Stimulated activated CD8-positive, alpha-beta memory T cell treated with anti-CD3 and anti-CD28 coated beads, Interleukin-7, amount 100 ng/mL, for 48 hours (primary cell): ENCODE data around the gene CPNE6.

Source experiments
- DNase-seq, 2 donors: peaks; one replicate each; pipeline ENCODE4 v3.0.0-alpha.2; 2020; ENCODE audit warnings: low read depth in 1 of 2; ENCODE audit errors: extremely low read depth in 1 of 2

Gene CPNE6

GRCh38 chr14:24068711-24069410, 2.5 kb upstream of the CPNE6 start:
- DNase-seq: no peak

DNA sequence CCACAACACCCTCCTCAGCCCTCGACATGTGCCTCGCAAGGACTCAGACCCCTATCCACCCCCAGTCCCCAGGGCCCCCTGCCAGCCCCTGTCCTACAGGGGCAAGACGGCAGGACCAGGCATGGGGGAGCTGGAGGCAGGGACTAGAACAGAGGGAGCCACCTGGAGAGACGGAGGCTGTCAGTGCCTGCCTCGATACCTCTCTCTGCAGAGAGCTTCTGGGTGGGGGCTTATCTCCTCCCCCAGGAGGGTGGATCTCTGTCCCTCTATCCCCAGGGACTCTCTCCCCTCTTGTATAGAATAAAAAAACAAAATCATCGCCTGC, 2.0 kb upstream of the CPNE6 start:
- DNase-seq: no peak

DNA sequence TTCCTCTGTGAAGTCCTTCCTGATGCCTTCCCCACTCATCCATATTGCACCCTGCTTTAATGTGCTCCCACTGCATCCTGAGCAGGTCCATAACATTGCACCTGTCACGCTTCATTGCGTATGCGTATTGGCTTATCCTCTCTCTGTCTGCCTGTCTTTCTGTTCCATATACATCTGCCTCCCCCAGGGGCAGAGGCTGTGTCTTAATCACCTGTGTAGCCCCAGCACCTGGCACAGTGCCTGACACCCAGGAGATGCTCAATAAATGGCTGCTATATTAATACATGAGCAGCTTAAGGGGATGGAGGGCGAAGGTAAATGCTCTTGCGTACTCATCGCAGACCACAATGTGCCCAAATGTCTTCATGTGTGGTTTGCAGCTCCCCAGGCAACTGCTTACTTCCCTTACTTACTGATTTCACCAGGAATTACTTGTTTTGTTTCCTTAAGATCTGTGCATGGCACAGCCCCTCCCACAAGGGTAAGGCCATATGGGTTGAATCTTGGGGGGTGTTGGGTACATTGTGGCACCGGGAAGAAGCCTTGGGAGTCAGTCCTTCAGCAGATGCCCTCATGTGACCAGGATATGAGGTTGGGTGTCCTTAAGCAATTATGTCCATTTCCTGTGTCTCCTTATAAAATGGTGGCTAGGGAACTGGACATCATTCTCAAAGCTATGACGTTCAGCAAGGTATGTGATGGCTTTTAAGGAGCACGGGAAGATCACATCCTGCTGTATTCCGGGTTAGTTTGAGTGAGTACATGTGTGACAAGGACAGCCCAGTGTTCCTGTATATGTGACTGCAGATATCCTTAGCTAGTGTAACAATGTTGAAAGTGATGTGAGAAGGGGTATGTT, 848 bp upstream of the CPNE6 start:
- no peak for DNase-seq

DNA sequence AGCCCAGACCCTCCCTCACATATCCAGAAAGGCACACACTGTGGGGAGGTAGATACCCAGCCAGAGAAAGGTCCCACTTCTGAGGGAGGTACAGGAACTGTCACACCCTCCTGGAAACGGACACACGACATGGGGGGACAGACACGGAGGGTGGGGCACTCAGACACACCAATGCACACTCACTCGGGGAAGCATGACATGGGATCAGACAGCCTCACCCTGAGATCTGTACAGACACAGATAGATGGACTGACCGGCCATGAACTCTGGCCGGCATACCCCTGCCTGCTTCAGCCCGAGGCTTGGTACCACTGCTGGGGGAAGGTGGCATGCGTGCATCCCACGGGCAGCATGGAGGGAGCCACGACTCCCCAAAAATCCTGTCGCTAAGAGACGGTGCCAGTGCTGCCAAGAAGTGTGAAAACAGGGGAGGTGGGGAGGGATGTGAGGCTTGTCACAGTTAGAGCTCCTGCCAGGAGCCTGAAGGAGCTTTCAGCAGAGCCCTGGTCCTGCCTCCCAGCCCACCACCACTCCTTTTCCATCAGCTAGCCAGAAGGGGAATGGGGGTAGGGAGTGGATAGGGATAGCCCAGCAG, 571 bp downstream of the CPNE6 start:
- no peak for DNase-seq

DNA sequence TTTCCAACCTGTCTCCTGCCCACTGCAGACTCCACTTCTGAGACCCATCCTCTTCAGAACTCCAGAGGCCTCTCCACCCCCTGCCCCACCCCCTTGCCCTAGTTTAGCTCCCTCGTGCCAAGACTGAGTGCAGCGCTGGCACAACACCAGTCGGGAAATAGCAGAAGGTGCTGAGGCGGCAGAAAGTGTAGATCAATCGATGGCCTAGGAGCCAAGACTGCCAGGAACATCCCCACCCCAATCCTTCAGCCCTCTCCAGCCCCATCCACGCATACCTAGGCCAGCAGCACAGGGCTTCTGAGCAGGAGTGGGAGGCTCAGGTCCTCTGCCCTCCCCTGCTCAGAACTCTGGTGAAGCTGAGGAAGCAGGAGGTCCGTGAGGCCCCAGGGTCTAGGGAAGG, 1.1 kb downstream of the CPNE6 start:
- no peak for DNase-seq

DNA sequence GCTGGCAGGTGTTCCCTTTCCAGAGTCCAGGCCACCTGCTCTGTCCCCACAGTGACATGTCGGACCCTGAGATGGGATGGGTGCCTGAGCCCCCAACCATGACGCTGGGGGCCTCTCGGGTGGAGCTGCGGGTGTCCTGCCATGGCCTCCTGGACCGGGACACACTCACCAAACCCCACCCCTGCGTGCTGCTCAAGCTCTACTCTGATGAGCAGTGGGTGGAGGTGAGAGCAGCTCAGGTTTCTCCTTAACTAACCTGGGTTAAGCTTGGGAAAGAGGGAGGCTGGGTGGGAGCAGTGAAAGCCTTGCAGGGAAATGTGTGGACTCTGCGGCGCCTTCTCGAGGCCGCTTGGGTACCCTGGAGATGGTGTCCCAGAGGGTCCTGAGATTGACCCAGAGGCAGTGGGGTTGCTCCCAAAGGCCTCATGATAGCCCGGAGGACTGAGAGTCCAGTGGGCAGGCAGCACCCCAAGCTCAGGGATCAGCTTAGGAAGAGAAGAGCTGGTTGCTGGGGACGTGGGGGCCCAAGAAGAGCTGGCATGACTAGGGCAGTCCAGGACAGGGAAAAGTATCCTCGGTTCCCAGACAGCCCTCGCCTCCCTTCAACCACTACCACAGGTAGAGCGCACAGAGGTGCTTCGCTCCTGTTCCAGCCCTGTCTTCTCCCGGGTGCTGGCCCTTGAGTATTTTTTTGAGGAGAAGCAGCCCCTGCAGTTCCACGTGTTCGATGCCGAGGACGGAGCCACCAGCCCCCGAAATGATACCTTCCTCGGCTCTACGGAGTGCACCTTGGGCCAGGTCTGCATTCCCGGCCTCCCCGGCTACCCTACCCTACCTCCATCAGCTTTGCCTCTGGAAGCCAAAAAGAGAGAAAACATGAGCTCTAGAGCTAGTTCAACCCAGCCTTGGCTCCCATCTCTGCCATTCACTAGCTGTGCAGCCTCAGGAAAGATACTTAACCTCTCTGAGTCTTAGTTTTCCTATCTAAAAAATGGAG, 1.8 kb downstream of the CPNE6 start:
- DNase-seq: no peak

- DNase-seq: no peak
Measured at GRCh38 chr14:24074625-24075484, 3.5 kb downstream of the CPNE6 start.

DNA sequence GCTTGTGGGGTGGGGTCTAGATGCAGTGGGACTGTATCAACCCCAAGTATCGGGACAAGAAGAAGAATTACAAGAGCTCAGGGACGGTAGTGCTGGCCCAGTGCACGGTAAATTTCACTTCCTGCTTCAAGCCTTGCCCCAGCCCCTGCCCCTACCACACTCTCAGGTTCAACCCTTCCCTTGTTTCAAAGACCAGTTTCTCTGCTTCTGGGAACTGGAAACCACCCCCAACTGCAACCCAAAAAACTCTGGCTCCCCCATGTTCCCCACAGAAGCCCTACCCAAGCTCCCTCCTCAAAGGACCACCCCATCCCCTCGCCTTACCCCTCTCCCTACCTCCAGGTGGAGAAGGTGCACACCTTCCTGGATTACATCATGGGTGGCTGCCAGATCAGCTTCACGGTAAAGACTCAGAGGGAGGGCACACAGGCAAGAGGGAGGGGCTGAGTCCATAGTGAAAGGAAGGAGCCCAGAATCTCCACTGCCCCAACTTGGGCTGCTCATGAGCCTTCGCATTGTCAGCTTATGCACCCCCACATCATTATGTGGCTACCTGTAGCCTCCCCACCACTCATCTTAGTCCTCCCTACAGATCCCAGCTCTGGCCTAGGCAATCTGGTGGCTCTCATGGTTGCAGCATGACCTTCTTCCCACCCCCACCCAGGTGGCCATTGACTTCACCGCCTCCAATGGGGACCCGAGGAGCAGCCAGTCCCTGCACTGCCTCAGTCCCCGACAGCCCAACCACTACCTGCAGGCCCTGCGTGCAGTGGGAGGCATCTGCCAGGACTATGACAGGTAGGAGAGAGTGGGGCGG, 4.3 kb downstream of the CPNE6 start:
- no peak for DNase-seq

DNA sequence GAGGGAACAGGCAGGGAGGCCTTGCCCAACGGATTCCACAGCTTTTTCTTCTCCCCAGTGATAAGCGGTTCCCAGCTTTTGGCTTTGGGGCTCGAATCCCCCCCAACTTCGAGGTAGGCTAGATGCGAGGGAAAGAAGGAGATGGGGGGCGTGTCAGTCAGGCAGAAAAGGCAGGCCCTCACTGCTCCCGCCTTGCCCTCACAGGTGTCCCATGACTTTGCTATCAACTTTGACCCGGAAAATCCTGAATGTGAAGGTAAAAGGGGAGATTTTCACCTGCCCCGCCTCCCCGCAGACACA, 4.9 kb downstream of the CPNE6 start:
- no peak for DNase-seq

DNA sequence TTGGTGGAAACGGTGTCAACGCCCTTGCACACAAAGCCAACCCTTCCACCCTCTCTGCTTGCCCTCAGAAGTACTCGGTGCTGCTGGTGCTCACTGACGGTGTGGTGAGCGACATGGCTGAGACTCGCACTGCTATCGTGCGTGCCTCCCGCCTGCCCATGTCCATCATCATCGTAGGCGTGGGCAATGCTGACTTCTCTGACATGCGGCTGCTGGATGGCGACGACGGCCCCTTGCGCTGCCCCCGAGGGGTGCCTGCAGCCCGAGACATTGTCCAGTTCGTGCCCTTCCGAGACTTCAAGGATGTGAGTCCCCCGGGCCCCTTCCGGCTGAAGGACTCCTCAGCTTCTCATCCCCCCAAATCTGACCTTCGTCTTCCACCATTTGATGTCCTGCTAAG, 5.7 kb downstream of the CPNE6 start:
- no peak for DNase-seq

GRCh38 chr14:24078146-24078545, 6.8 kb downstream of the CPNE6 start:
- DNase-seq: no peak

- DNase-seq: no peak
Measured at GRCh38 chr14:24079491-24080141, 8.3 kb downstream of the CPNE6 start.

- no peak for DNase-seq
Measured at GRCh38 chr14:24080142-24080530, 8.8 kb downstream of the CPNE6 start.

GRCh38 chr14:24080888-24081738, 9.8 kb downstream of the CPNE6 start:
- DNase-seq: peak; percentile 51 to 68

DNA sequence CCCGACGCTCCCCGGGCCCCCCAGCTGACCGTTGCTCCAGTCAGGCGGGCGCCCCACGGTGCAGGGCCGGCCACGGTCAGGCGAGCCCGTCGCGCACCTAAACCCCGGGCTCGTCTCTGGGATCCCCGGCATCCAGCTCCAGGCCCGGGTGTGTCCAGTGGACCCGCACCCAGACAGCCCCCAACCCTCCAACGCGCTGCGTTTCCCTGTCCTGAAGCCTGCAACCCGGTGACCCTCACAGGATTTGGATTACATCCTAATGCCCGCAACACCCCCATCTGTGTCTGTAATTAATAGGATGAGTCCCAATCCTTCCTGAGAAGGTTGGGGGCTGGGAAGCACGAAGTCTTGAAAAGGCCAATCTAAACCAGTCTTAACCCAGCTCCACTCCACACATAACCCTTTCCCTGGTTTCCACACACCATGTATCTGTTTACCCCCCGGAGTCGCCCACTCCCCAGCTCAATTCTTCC, 10.4 kb downstream of the CPNE6 start:
- no peak for DNase-seq

DNA sequence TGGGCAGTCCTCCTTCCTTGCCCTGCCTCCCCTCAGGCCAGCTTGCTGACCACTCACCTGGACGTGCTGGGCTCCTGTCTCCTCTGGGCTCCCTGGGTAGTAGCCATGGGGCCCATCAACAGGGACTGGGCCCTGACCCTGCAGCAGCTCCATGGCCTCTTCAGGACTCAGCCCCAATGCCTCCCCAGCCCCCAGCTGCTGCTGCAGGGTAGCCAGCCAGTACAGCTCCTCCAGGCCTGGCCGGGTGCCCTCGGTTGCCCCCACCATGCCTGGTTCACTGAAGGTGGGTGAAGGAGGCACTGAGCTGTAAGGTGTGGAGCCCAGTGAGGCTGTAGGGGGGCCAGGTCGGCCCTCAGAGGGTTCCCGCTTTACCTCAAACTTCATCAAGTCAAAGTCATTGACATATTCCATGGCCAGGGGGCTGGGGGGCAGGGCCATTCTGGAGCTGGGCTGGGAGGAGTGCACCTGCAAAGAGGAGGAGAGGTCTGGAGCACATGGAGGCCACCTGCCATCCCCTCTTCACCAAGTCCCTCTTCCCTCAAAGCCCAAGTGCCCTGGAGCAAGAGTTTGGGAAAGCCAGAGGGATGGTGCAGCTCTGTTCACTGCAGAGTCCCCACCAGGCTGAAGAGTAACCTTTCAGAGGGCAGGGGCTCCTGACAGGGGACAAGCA, 11.2 kb downstream of the CPNE6 start:
- no peak for DNase-seq

DNA sequence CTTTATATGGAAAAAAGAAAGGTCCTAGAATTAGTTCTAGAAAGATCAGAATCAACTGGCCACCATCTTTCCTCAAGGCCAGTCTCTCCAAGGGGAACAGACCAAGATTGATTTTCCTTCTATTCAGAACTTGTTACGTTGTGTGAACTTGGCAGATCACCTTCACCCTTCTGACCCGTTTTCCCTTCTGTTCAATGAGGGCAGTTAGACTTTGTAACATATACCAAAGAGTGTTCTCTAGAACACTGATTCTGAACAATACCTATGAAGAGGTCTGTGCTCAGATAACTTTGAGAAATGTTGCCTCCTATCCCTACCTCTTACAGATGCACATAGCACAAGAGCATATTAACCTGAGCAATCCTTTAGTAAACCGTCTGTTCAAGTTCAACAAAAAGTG, 12.1 kb downstream of the CPNE6 start:
- DNase-seq: no peak
